Right lung (tissue), 10 donors: ENCODE results near the gene MAP1B. TPM values are rescaled to one million over a fixed set of nuclear protein-coding genes. Genes with fewer than 3 reads are reported as not detected.
"Not testable (repeated sequence)": the region's sequence is repeated elsewhere in the genome, so short reads cannot be mapped to it uniquely, and the experiment has no call there.

ENCODE experiments used
- DNase-seq, 2 donors: peaks; one replicate each; pipeline ENCODE4 v3.0.0-alpha.2; 2013
- long read RNA-seq, 8 donors: transcript quantifications; one replicate each; lab custom pipeline, GENCODE V29; 2026
- polyA plus RNA-seq, 5 donors: library from polyadenylated mRNA; unstranded; fragments of 120-200 nt; gene quantifications; one replicate each; pipeline versions ENCODE4 v1.2.1 to v1.2.3, GENCODE V29; 2013; ENCODE audit warnings: inconsistent platforms in 1 of 5, low replicate concordance in 1 of 5; ENCODE audit not compliant: insufficient read length in 5 of 5, insufficient read depth in 1 of 5

The MAP1B gene
- polyA plus RNA-seq: 10 to 100 TPM; 15.2 to 22.4 (median 16.1) TPM
- long read RNA-seq, donor 1, partial matches to known transcripts: 16 of 43 reads
- long read RNA-seq, donor 1, other reads (novel, unspliced or antisense): 27 of 43 reads
- long read RNA-seq, donor 2: 0 reads
- long read RNA-seq, donor 3: 0 reads
- long read RNA-seq, donor 4, partial matches to known transcripts: 8 of 8 reads
- long read RNA-seq, donor 4, other reads (novel, unspliced or antisense): 0 of 8 reads
- long read RNA-seq, donor 5, partial matches to known transcripts: 35 of 36 reads
- long read RNA-seq, donor 5, other reads (novel, unspliced or antisense): 0 of 36 reads
- long read RNA-seq, donor 6, partial matches to known transcripts: 34 of 42 reads
- long read RNA-seq, donor 6, other reads (novel, unspliced or antisense): 8 of 42 reads
- long read RNA-seq, donor 7: 0 reads
- long read RNA-seq, donor 8: 0 reads

DNA sequence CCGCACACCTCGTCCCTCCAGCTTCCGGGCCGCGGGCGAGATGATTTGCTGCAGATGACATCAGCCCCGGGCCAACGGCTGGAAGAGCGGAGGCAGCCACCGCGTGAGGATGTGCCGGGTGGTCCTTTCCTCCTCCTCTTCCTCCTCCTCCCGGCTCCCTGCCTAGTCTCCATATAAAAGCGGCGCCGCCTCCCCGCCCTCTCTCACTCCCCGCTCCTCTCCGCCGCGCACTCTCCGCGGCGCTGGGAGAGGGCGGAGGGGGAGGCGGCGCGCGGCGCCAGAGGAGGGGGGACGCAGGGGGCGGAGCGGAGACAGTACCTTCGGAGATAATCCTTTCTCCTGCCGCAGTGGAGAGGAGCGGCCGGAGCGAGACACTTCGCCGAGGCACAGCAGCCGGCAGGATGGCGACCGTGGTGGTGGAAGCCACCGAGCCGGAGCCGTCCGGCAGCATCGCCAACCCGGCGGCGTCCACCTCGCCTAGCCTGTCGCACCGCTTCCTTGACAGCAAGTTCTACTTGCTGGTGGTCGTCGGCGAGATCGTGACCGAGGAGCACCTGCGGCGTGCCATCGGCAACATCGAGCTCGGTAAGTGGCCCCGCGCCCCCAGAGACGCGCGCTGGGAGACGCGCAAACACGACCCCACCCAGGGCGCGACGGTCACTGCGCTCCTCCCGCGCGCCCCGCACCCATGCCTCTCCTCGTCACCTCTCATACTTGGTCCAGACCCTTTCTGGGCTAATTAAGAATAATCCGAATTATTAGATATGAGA, at the start of gene MAP1B:
Gene MAP1B (plus strand): TSS at position 345 of the 770 bp plus-strand sequence. CDS start 57 bp downstream, at position 402.
- DNase-seq: peak; percentile 60 to 67

DNA sequence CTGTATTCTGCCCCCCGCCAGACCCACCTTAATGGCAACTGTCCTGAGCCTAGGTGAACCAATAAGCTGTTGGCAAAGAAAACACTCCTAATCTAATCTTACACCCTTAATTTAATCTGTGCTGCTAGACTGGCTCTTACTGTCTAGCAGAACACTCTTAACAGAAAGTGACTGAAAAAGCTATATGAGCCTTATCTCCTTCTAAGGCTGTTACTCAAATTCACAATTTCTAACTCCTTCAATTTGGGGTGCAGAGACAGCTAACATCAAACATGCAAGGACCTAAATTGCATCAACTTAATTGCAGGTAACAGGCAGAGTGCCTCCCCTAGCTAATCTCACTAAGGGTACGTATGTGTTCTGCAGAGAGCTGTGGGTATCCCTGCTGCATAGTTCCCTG, 49.5 kb upstream of the MAP1B start:
- DNase-seq: no peak

DNA sequence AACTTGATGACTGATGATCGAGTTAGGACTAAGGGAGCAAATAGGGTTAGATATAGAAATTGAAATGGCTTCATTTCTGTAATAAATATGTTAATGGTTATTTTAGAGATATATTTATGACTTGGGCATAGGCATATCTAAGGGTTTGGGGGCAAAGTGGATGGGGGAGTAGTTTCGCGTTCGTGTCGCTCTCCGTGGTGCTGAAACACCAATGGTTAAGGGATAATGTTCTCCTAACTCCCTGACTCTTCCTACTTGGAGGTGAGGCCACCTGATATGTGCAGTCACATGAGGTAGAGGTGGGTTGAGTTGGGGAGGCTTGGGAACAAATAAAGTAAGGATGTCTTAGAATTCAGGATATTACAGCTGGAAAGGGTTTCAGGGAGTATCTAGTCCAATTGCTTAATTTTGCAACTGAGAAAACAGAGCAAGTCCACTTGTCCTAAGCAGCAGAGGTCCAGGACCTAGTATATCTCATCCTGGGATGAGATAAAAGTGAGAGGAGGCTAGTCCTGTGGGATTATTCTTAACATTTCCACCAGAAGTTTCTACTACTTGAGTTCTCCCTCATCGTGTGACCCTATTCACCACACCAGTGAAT, 44.0 kb upstream of the MAP1B start:
- peak in 1 of 2 donors; percentile 8 for DNase-seq

DNA sequence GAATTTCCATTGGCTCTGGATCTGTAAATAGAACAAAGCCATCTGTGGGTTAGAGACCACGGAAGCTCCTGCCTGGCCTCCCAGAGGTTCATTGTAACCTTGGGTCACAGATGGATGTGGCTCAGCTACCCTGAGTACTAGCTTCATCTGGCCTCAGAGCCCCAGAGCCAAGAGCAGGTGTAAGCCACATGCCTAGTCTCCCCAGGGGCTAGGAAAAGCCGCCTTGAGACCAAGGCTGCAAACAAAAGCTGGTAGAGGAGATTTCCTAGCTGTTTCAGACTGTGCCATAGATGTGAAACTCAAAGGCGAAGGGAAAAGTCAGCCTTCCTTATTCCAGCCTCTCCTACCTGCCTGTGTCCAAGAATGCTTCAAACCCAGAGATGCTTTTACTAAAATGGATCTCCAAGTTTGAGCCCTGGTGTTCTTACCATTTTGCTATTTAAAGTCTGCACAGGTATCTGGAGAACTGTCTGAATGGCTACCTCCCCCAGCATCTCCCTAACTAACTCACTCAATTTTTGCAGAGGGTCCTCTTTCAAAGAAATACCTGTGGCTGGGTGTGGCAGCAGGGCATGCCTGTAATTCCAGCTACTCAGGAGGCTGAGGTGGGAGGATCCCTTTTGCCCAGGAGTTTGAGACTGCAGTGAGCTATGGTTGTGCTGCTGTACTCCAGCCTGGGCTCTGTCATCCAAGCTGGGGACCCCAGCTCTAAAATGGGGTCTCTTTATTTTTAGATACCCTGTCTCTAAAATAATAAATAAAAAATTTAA, 42.3 kb upstream of the MAP1B start:
- DNase-seq: no peak

DNA sequence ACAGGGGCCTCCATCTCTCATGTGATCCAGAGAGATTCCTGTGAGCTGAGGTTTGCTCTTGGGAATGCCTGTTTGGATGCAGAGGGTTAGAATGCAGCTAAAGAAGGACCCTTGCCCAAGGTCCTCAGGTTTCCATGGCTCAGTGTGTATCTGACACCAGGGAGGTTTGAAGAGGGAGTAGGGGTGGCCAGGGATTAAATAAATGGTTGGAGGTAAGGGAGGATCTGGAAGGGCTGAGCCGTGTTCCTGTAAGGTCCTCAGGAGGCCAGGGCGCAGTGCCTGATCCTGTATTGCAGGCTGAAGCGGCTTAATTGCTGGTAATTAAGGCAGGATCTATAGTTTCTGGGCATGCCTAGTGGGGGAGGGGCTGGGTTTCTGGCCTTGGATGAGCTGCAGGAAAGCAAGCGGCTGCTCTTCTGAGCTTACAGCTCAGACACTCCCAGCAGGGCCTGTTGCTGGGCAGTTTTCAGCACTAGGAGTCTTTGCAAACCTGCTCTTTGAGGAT, 41.5 kb upstream of the MAP1B start:
- peak in 1 of 2 donors; percentile 16 for DNase-seq

DNA sequence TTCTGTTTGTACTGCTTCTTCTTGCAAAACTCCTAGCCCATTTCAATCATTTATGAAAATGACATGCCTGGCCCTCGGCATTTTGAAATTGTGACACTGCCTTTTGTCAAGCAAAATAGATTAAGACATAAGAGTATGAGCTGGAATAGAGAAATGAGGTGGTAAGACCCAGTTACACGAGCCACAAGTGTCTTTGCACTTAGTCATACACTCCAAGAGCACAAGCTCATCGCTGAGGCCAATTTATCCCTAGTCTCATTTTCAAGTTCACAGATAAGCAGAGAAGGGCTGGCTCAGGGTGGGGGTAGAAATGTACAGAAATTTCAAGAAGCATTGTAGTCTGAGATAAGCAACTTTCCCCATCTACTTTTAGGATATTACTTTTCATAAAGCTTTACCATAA, 40.6 kb upstream of the MAP1B start:
- no peak for DNase-seq

DNA sequence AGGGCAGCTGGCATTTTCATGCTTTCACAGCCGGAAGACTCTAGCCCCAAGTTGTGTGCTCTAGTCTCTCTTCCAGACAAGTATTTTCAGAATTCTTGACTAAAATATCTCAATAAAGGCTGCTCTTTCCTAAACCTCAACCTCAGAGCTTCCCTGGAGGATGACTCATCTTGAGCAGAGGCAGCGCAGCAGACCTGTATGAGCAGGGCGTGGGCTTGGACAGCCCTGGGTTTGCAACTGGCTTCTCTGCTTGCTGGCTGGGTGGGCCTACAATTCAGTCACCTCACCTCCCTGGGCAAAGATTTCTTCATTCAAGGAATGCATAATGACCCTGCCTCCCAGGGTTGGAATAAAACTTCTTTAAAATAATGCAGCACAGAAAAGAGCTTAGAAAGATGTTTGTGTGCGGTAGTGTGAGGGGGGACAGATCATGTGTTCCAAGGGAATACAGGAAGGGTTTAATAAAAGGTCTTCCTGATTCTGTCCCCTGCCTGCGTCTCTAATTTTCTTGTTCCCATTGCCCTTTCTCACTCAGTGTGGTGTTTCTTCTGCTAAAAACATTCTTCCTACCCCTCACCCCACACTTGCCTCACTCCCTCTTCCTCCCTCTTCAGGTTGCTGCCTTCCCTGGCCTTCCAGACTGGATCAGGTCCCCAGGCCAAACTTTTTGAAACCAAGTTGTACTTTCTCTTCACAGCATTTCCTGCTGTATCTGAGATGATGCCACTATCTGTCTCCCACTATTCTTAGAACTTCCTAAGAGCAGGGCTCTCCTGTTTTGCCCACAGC, 39.4 kb upstream of the MAP1B start:
- no peak for DNase-seq

DNA sequence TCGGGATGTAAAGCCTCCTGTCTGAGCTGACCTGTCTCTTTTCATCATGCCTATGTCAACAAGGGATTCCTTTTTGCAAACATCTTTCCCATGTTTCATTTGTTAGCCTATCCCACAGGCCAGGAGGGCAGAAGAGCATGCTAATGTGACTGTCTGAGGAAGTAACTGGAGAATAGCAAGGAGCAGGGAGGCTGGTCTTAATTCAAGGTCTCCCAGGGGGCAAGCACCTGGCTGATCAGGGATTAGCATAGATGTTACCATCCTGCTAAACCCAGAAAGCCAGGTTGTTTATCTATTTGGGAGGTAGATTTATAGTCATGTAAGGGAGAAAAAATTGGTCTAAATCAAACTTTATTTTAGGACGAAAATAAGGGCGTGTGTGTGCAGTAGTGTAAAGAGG, 36.7 kb upstream of the MAP1B start:
- no peak for DNase-seq

DNA sequence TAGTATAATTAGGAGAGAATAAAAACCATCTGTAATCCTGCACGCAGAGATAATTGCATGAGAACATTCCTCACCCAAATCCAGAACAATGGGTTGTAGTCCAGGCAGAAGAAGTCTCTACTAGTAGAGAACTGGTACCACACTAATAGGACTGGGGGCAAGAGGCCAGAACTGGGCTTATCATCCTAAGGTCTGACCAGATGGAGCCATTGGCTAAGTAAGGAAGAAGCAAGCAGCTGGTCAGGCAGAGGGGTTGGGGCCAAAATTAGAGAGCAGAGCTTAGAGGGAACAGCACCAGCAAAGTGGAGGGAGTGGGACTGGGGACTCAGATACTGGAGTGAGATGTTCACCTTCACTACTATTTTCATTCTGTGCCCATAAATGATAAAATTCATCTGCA, 35.4 kb upstream of the MAP1B start:
- no peak for DNase-seq

DNA sequence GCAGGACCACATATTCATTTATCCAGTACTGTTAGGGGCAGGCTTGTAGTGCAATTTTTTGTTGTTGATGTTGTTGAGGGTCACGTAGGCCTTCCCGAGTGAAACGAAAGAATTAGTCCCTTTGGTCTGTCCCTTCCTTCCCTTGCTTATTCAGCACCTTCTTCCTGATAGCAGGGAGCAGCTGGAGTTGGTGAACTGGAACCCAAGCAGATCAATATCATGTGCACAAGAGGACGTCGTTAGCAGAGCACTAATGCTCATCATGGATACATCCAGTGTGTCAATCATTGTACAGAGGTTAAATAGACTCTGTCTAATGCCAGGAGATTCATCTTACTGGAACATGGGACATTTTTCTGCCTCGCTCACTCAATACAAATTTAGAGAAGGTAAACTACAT, 33.0 kb upstream of the MAP1B start:
- DNase-seq: no peak

DNA sequence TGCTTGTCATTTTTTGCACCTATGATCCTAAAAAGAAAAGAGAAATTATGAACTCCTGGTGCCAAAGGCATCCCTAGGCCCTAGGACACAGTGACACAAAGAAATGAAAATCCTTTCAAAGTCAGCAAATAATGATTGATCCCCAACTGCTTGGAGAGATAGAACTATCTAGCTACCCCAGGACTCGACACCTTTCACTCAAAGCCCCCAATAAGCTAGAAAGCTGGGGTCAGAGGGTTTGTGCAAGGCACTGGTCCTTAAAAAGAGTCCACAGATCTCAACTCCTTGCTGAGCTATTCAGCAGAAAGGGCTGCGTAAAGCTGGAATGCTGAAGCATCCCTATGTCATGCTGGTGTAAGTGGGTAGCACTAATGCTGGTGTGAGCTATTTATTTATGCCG, 31.8 kb upstream of the MAP1B start:
- DNase-seq: no peak

DNA sequence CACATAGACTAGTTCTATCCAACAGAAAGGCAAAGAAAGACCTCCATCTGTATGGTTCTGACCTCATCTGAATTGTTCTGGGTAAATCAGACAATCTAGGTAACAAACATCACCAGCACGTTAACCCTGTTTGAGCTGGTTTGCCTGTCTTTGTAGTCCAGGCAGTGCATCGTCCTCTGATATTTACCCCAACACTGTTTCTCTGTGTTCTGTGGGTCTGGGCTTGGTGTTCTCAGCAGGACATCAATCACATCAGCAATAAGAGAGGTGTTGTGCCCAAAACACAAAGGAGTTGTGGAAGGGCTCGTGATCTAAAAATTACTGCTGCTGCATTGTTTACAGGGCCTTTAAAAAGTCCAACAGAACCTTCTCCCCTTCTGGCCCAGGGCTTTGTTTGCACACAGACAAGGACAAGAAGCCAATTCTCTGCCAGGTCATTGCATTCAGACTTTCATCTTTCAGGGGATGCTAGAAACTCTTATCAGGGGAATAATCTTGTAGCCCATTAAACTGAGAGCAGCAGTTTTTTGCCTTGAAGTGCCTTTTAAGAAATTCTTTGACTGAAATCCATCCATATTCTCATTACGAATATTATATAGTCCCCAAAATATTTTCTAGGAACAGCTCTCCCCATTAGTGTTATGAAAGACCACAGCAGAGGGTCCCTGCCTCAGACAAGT, 30.5 kb upstream of the MAP1B start:
- DNase-seq: no peak

DNA sequence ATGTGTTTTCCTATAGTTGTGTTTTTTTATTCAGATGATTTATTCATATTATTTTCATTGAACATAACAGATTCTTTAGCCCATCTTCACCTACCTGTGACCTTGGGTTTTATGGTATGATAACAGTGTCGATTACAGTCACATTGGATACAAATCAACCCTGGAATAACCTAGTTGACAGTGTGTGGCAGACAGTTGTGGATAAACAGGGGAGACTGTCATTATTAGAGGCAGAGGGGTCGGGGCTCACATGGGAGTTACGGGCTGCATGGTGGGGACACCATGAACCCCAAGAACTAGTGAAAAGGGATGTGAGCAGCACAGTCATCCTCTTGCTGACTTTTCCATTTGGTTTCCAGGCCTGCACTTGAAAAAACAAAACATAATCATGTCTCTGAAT, 29.9 kb upstream of the MAP1B start:
- DNase-seq: no peak

DNA sequence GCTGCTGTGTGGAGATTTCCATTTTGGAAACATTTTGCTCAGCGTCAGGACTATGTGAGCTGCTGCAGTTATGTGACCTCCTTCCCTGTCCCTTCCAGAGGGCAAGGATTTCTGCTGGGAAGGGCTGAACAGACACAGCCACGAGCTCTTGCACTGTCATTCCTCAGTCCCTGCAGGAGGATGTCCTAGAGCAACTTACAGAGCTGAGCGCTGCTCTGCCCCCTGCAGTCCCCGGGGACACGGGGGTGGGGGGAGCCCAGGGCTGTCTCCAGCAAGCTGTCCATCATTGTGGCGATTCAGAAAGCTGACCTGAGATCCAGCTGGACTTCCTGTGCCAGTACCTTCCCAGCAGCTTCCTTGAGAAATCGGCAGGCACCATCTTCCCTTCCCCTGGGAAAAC, 28.0 kb upstream of the MAP1B start:
- no peak for DNase-seq

DNA sequence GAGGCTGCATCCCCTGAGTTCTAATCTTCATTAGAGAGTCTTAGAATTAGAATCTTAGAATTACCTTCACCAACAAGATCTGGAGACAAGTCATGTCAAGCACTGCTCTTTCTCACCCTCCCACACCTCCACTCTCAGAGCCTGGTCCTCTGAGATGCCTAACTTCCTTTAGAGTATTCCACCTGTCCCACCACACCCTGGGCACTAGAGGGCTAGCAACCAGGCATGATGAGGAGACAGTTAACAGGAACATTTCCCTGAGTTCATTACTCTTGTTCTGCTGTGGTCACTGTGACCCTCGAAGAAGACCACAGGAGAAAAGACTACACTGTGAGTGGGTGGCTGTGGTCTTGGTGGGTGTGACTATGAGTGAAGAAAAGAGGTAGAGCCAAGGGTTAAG, 25.2 kb upstream of the MAP1B start:
- no peak for DNase-seq

DNA sequence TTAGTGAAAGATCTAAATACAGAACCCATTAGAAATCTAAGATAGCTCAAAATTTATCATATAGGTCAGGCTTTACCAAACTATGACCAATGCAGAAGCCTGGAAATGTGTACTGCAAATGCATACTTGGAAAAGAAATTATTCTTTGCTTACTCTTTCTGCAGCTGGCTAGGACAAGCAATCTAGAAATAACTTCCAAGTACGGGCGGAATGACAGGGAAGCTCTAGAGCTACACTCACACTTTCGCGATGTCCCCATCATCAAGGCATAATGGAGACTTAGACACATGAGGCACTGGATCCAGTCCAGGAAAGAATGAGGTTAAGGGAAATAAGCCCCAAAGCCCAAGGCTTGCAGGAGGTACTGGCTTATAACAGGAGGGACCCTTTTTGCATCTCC, 22.4 kb upstream of the MAP1B start:
- no peak for DNase-seq

DNA sequence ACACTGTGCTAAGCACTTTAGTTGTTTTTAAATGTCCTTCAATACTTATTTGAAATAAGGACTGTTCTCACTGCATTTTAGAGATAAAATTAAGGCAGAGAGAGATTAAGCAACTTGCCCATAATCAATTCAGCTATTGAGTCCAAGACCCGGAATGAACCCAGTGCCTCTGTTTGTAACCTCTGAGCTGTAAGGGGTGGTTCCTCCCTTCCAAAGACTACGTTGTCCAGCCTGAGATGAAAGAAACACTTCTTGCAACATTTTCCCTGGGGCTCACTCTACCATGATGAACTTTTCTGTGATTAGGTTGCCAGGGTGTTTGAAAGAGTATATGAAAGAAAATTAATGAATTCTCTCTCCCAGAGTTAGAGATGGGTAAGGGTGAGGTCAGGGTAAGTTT, 22.0 kb upstream of the MAP1B start:
- no peak for DNase-seq

DNA sequence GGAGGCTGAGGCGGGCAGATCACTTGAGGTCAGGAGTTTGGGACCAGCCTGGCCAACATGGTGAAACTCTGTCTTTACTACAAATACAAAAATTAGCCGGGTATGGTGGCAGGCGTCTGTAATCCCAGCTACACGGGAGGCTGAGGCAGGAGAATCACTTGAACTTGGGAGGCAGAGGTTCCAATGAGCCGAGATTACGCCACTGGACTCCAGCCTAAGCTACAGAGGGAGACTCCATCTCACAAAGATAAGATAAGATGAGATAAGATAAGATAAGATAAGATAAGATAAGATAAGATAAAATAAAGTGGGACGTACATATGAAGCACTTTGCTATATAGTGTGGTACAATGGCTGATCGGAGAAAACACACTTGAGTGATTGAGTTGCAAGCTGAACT, 17.6 kb upstream of the MAP1B start:
- DNase-seq: not testable (repeated sequence)

DNA sequence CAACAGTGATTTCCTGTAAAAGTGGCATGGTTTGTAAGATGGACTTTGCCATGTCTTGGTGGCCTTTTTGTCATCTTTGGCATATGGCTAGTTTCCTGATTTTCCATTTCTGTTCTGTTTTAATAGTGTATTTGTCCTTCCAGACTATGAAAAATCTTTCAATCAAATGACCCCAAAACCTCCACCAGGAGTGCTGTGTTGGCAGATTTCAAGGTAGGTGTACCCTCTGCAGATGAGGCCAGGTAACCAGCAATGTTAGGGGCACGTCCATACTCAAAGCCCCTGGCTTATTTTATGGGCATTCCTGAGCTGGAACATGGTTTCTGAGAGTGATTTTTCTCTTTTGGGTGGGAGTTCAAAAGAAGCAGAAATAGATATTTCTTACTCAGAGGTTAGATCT, 15.2 kb upstream of the MAP1B start:
- DNase-seq: no peak

DNA sequence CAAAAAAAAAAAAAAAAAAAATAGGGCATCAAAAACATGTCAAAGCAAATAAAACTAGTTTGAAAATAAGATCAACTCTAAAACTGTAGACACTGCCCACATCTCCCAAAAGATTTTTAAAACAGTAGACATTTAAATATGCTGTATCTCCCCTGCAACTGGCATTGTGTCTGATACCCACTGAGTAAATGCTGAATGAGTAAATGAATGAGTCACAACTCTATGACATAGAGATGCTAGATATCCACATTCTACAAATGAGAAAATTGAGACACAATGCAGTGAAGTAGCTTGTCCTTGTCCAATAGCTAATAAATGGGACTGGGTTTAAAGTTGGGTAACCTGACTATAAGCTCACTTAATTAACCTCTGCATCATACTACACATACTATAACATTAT, 14.1 kb upstream of the MAP1B start:
- DNase-seq: no peak
